LNCAP (cell line): ENCODE data around the gene MTHFD1L.

Experiments used
- CTCF ChIP-seq: fragments of 450-650 bp; IDR thresholded peaks from 2 replicates; pipeline ENCODE4 v1.5.1; 2017; ENCODE audit warnings: mild to moderate bottlenecking

The MTHFD1L gene

DNA sequence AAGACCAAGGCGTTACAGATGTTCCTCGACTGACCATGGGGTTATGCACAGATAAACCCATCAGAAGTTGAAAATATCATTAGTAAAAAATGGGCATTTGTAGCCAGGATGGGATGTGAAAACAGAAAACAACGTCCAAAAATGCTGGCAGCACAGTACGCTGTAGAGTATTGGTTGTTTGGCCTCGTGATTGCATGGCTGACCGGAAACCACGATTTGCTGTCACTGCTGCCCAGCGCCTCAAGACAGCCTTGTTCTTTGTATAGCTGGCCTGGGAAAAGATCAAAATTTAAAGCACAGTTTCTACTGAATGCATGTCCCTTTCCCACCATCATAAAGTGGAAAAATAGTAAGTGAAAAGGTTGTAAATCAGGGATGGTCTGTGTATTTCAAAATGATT lies 41.9 kb downstream of the MTHFD1L start:
- TF ChIP-seq CTCF = no peak

DNA sequence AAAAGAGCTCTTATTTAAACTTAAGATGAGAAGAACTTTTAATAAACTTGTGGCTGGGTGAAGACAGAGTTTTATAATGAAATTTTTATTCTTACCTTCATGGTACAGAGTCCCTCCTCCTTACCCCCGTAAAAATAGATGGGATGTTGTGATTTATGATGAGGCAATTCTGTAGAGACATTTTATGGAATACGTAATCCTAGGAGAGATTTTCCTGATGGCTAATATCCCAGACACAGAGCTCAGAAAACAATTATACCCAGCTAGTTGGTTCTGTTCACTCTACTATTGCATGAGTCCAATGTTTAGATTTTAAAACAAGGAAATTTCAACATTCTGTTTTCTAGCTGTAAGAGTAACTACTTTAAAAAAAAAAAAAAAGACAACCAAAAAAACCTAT lies 43.4 kb downstream of the MTHFD1L start:
- no peak for TF ChIP-seq CTCF

GRCh38 chr6:150910561-150910960 lies 45.1 kb downstream of the MTHFD1L start:
- no peak for TF ChIP-seq CTCF

GRCh38 chr6:150914372-150914771 lies 48.9 kb downstream of the MTHFD1L start:
- no peak for TF ChIP-seq CTCF

DNA sequence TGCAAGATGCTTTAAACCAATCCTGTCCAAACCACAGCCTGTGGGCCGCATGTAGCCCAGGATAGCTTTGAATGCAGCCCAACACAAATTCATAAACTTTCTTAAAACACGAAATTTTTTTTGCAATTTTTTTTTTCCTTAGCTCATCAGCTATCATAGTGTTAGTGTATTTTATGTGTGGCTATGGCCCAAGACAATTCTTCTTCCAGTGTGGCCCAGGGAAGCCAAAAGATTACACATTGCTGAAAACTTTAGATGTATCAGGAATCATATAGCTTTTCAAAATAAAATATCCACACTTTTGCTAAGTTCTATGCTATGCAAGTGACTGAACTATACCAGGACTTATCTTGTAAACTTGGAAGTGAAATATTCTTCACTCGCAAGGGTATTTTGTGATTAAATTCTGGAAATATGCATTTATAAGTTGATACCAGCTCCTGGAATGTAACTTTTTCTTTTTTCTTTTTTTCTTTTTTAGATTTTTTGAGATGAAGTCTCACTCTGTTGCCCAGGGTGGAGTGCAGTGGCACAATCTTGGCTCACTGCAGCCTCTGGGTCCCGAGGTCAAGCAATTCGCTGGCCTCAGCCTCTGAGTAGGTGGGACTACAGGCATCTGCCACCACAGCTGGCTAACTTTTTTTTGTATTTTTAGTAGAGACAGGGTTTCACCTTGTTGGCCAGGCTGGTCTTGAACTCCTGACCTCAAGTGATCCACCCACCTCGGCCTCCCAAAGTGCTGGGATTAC lies 49.8 kb downstream of the MTHFD1L start:
- no peak for TF ChIP-seq CTCF

DNA sequence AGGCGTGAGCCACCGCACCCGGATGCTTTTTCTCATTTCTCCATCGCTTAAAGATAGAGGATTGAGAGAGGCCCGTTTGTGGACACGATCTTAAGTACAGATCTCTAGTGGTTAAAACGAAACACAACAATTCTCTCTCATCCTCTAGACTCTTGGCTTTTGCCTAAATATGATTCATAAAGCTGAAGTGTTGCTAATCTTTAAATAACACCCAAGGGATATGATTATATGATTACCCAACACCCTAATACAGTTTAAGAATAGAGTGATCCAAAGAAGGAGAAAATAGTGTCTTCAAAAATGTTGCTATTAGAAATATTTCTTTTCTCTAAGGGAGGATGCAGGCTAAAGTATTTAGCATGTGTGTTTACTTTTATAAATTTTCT lies 50.4 kb downstream of the MTHFD1L start:
- TF ChIP-seq CTCF = no peak

DNA sequence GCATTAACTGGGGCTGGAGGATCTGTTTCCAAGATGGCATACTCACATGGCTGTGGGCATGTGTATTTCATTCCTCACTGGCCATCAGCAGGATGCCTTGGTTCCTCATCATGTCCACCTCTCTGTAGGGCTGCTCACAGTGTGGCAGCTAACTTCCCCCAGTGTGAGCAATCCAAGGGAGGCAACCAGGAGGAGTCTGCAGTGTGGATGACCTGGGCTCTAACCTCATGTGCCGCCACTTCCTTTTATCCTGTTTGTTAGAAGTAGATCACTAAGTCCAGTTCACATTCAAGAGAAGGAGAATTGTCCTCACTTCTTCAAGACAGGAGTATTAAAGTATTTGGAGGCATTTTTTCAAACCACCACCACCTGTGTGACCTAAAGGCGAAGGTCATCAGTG lies 54.4 kb downstream of the MTHFD1L start:
- TF ChIP-seq CTCF = no peak

GRCh38 chr6:150922137-150922536 lies 56.6 kb downstream of the MTHFD1L start:
- no peak for TF ChIP-seq CTCF
